Neural cell (in vitro differentiated cells): ENCODE results near the gene STUB1. TPM values are rescaled to one million over a fixed set of nuclear protein-coding genes. Genes with fewer than 3 reads are reported as not detected.

Source experiments
- H2AFZ ChIP-seq: fragments of 200-600, 300-800 bp; sonication (generic), shearing (Covaris generic); 2 replicates; pipeline ENCODE4 v1.6.0; 2014; ENCODE audit warnings: low read depth, mild to moderate bottlenecking, antibody characterized with exemption, low read length, moderate library complexity
- H3F3A ChIP-seq: fragments of 200-600 bp; shearing (Covaris generic); 2 replicates; pipeline ENCODE4 v1.6.1; 2016; ENCODE audit warnings: mild to moderate bottlenecking, moderate library complexity, mixed read lengths, antibody characterized with exemption, low read length; ENCODE audit not compliant: insufficient read depth, poor library complexity, severe bottlenecking
- H3K27ac ChIP-seq: fragments of 200-600, 300-800 bp; sonication (generic), shearing (Covaris generic); 2 replicates; pipeline ENCODE4 v1.5.1; 2014; ENCODE audit warnings: mild to moderate bottlenecking, low read length, moderate library complexity
- H3K27me3 ChIP-seq: fragments of 300-800, 200-600 bp; sonication (generic), shearing (Covaris generic); 2 replicates; pipeline ENCODE4 v1.6.0; 2014; ENCODE audit warnings: mild to moderate bottlenecking, low read depth, low read length, moderate library complexity; ENCODE audit not compliant: insufficient read depth
- H3K36me3 ChIP-seq: fragments of 300-800, 200-600 bp; sonication (generic), shearing (Covaris generic); 2 replicates; pipeline ENCODE4 v1.5.1; 2014; ENCODE audit warnings: mild to moderate bottlenecking, antibody characterized with exemption, low read length, moderate library complexity; ENCODE audit not compliant: insufficient read depth
- H3K4me2 ChIP-seq: fragments of 300-800, 200-600 bp; sonication (generic), shearing (Covaris generic); 2 replicates; pipeline ENCODE4 v1.6.0; 2014; ENCODE audit warnings: mild to moderate bottlenecking, low read length
- H3K4me3 ChIP-seq: fragments of 300-800, 200-600 bp; sonication (generic), shearing (Covaris generic); 2 replicates; pipeline ENCODE4 v1.5.1; 2014; ENCODE audit warnings: mild to moderate bottlenecking, low read length, moderate library complexity
- H3K79me2 ChIP-seq: fragments of 200-600 bp; shearing (Covaris generic); replicated peaks from 2 replicates; pipeline ENCODE4 v1.6.0; 2014; ENCODE audit warnings: mild to moderate bottlenecking, low read length, moderate library complexity; ENCODE audit not compliant: insufficient read depth
- H3K9ac ChIP-seq: fragments of 300-800, 200-600 bp; sonication (generic), shearing (Covaris generic); 2 replicates; pipeline ENCODE4 v1.6.1; 2016; ENCODE audit warnings: mild to moderate bottlenecking, low read length, mixed read lengths
- H3K9me2 ChIP-seq: fragments of 200-600 bp; shearing (Covaris generic); 2 replicates; pipeline ENCODE4 v1.6.1; 2016; ENCODE audit warnings: mild to moderate bottlenecking, low read length, mixed read lengths; ENCODE audit not compliant: insufficient read depth
- H3K9me3 ChIP-seq: fragments of 200-600, 300-800 bp; sonication (generic), shearing (Covaris generic); 2 replicates; pipeline ENCODE4 v1.6.1; 2016; ENCODE audit warnings: mild to moderate bottlenecking, mixed run types, low read length, moderate library complexity, mixed read lengths
- H4K20me1 ChIP-seq: fragments of 200-600 bp; shearing (Covaris generic); 2 replicates; pipeline ENCODE4 v1.6.1; 2016; ENCODE audit warnings: mild to moderate bottlenecking, mixed run types; ENCODE audit not compliant: insufficient read depth
- EP300 ChIP-seq: fragments of 450-650 bp; conservative IDR thresholded peaks from 2 replicates; pipeline ENCODE4 v1.6.1; 2014; ENCODE audit warnings: antibody characterized with exemption, mild to moderate bottlenecking, moderate library complexity; ENCODE audit not compliant: poor library complexity, severe bottlenecking
- EZH2 ChIP-seq: fragments of 200-600, 300-800 bp; shearing (Covaris generic), sonication (generic); IDR thresholded peaks from 2 replicates; pipeline ENCODE4 v1.6.1; 2014; ENCODE audit warnings: antibody characterized with exemption, low read length, borderline replicate concordance, mild to moderate bottlenecking; ENCODE audit not compliant: insufficient read depth, poor library complexity, severe bottlenecking
- MXI1 ChIP-seq: fragments of 450-650 bp; conservative IDR thresholded peaks from 2 replicates; pipeline ENCODE4 v1.6.1; 2014; ENCODE audit warnings: antibody characterized with exemption, mild to moderate bottlenecking; ENCODE audit not compliant: poor library complexity, severe bottlenecking
- POLR2AphosphoS5 ChIP-seq: IDR thresholded peaks from 2 replicates; pipeline ENCODE4 v1.6.1; 2012
- RAD21 ChIP-seq: fragments of 450-650 bp; conservative IDR thresholded peaks from 2 replicates; pipeline ENCODE4 v1.6.1; 2014; ENCODE audit warnings: antibody characterized with exemption, mild to moderate bottlenecking, moderate library complexity
- SMC3 ChIP-seq: fragments of 450-650 bp; conservative IDR thresholded peaks from 2 replicates; pipeline ENCODE4 v1.6.1; 2014; ENCODE audit warnings: antibody characterized with exemption, mild to moderate bottlenecking, moderate library complexity; ENCODE audit not compliant: poor library complexity
- TAF1 ChIP-seq: IDR thresholded peaks from 2 replicates; pipeline ENCODE4 v1.6.1; 2012; ENCODE audit warnings: low read depth
- polyA plus RNA-seq: library from polyadenylated mRNA; depleted of rRNA; stranded (reverse); fragments of >200 nt; gene quantifications from 2 replicates; pipeline ENCODE4 v1.2.3, GENCODE V29; 2014
- TF ChIP-seq, protein P1 (sequence below): IDR thresholded peaks from 2 replicates; pipeline ENCODE4 v1.6.1; 2012; ENCODE audit warnings: borderline replicate concordance
- TF ChIP-seq, protein P2 (sequence below): fragments of 450-650 bp; IDR thresholded peaks from 2 replicates; pipeline ENCODE4 v1.5.1; 2014; ENCODE audit warnings: antibody characterized with exemption, mild to moderate bottlenecking, moderate library complexity; ENCODE audit not compliant: poor library complexity, severe bottlenecking

The STUB1 gene
- polyA plus RNA-seq, 1 donor from 2014 or later, result 120 TPM

DNA sequence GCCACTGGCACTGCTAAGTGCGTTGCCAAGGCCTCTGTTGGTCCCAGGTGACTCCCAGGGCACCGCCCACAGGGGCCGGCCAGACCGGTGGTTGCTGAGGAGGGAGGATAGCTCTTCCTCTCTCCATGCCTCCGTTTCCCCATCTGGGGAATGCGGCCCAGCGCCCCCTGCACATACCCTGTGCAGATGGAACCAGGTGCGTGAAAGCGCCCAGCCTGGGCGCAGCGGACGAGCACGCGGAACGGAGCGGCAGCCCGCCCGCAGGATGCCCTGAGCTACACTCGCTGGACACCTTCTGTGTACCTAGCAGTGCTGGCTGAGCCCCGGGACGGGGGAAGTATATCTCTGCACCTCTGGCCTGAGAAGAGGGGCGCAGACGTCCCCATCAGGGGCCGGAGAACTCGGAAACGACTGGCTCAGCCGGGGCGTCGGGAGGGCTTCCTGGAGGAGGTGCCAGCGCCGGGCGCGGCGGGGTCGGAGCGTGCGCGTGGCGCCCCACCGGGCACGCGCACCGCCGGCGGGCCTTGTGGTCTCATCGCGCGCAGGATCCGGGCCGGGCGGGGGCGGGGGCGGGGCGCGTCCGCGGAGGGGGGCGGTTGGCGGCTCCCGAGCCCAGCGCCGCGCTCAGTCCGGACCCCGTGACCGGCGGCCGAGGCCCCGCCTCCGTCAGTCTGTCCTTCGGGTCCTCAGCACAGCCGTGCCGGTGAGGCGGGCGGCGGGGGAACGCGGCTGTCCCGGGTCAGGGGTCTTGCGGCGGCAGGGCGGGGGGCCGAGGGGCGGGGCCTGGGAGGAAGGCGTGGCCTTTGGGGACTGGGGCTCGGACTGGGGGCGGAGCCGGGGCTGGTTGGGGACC lies 46.5 kb downstream of the STUB1 start, which contains the start of the genes CCDC78 and HAGHL:
Gene CCDC78 (minus strand): TSS at position 6 of the 853 bp plus-strand sequence. CDS start 76 bp downstream, outside the sequence.
Gene HAGHL (plus strand): TSS at position 669 of the 853 bp plus-strand sequence. CDS start 404 bp downstream, outside the sequence.
- TF ChIP-seq MXI1, result no peak
- no peak for TF ChIP-seq SMC3
- TF ChIP-seq POLR2AphosphoS5, result no peak
- TF ChIP-seq EP300, result no peak
- TF ChIP-seq EZH2, result no peak
- no peak for TF ChIP-seq RAD21
- TF ChIP-seq, protein P1, sequence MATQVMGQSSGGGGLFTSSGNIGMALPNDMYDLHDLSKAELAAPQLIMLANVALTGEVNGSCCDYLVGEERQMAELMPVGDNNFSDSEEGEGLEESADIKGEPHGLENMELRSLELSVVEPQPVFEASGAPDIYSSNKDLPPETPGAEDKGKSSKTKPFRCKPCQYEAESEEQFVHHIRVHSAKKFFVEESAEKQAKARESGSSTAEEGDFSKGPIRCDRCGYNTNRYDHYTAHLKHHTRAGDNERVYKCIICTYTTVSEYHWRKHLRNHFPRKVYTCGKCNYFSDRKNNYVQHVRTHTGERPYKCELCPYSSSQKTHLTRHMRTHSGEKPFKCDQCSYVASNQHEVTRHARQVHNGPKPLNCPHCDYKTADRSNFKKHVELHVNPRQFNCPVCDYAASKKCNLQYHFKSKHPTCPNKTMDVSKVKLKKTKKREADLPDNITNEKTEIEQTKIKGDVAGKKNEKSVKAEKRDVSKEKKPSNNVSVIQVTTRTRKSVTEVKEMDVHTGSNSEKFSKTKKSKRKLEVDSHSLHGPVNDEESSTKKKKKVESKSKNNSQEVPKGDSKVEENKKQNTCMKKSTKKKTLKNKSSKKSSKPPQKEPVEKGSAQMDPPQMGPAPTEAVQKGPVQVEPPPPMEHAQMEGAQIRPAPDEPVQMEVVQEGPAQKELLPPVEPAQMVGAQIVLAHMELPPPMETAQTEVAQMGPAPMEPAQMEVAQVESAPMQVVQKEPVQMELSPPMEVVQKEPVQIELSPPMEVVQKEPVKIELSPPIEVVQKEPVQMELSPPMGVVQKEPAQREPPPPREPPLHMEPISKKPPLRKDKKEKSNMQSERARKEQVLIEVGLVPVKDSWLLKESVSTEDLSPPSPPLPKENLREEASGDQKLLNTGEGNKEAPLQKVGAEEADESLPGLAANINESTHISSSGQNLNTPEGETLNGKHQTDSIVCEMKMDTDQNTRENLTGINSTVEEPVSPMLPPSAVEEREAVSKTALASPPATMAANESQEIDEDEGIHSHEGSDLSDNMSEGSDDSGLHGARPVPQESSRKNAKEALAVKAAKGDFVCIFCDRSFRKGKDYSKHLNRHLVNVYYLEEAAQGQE, result no peak
- no peak for TF ChIP-seq TAF1
- TF ChIP-seq, protein P2, sequence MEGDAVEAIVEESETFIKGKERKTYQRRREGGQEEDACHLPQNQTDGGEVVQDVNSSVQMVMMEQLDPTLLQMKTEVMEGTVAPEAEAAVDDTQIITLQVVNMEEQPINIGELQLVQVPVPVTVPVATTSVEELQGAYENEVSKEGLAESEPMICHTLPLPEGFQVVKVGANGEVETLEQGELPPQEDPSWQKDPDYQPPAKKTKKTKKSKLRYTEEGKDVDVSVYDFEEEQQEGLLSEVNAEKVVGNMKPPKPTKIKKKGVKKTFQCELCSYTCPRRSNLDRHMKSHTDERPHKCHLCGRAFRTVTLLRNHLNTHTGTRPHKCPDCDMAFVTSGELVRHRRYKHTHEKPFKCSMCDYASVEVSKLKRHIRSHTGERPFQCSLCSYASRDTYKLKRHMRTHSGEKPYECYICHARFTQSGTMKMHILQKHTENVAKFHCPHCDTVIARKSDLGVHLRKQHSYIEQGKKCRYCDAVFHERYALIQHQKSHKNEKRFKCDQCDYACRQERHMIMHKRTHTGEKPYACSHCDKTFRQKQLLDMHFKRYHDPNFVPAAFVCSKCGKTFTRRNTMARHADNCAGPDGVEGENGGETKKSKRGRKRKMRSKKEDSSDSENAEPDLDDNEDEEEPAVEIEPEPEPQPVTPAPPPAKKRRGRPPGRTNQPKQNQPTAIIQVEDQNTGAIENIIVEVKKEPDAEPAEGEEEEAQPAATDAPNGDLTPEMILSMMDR, result no peak
- H3K36me3 ChIP-seq, result no peaks in the 10 kb centered on the region
- peak within 1 kb of the TSS; percentile 86 for H3K4me2 ChIP-seq
- H3K9me2 ChIP-seq, result no peaks in the 10 kb centered on the region
- H3K9ac ChIP-seq, result peak within 1 kb of the TSS; percentile 68
- no peak within 1 kb of the TSS for H3K27ac ChIP-seq
- peak within 1 kb of the TSS; percentile 83 for H3K4me3 ChIP-seq
- H3F3A ChIP-seq, result no peaks in the 10 kb centered on the region
- H3K27me3 ChIP-seq, result peaks cover 7% of the 10 kb centered on the region
- H4K20me1 ChIP-seq, result no peaks in the 10 kb centered on the region
- no peaks in the 10 kb centered on the region for H3K9me3 ChIP-seq
- no peak within 1 kb of the TSS for H2AFZ ChIP-seq
- H3K79me2 ChIP-seq, result no peaks in the 10 kb centered on the region

DNA sequence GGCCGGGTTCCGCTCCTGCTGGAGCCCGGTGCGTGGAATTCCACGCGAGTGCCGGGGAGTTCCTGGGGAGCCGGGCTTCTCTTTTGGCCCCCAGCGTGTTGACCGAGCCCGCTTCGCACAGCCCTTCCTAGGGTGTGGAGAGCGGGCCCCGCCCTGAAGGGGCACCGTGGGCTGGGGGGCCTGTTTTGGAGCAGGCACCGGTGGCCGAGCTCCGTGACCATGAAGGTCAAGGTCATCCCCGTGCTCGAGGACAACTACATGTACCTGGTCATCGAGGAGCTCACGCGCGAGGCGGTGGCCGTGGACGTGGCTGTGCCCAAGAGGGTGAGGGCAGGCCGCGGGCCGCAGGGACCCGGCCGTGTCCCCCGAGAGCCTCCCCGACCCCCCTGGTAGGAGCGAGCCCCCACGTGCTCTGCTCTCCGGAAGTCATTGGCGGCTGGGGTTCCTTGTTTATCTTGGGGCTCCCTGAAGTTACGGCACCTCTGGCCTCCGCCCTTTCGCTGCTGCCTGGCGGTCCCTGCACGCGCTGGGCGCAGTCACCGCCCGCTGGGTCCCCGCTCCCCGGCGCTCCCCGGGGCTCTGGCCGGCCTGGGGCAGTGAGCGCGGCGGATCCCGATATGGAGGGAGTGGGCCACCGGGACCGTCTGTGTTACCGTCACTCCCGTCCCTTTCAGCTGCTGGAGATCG lies 47.2 kb downstream of the STUB1 start:
- Histone ChIP-seq H4K20me1 (no peaks in the 10 kb centered on the region), H3K9ac (peak overlapping the region; percentile 68), H3K9me3 (no peaks in the 10 kb centered on the region), H3K36me3 (no peaks in the 10 kb centered on the region), H3K79me2 (no peaks in the 10 kb centered on the region), H3F3A (no peaks in the 10 kb centered on the region), H2AFZ (no peak overlapping the region), H3K4me2 (peak overlapping the region; percentile 86), H3K27me3 (peaks cover 7% of the 10 kb centered on the region), H3K9me2 (no peaks in the 10 kb centered on the region), H3K27ac (no peak overlapping the region), H3K4me3 (peak overlapping the region; percentile 83)
- TF ChIP-seq TAF1 (peak; percentile 9), MXI1 (peak; percentile 27)
- TF ChIP-seq, protein P2, result no peak
